Measurements from ENCODE around the gene SFTPA1.
A peak's percentile ranks its signal among the peaks of the same experiment; 100 is the strongest.
"Not testable (repeated sequence)": the region's sequence is repeated elsewhere in the genome, so short reads cannot be mapped to it uniquely, and the experiment has no call there.

SFTPA1 gene

DNA sequence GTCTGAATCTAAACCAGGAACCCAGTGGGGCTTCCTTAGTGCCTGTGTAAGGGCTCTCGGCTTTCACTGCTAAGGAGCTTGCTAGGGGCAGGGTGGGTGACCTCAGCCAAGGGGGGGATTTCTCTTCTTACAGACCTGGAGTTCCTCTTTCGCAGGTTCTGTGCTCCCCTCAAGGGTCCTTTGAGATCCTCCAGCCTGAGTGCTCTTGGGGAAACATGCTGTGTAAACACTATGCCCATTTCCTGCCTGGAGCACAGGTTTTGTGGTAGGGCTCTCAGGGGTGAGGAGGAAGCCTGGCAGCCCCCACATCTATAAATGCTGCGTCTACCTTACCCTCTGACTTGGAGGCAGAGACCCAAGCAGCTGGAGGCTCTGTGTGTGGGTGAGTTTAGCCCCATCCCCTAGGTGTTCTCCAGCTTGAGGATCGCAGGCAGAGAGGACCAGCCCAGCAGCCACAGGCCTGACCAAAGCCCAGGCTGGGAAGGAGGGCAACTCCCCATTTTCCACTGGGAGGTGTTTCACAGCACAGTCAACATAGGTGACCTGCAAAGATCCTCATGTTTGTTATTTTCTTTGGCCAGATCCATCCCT is at the start of gene SFTPA1:
Gene SFTPA1 (plus strand): TSS at position 339 of the 591 bp plus-strand sequence. CDS start 887 bp downstream, outside the sequence.
- DNase-seq = no peak

DNA sequence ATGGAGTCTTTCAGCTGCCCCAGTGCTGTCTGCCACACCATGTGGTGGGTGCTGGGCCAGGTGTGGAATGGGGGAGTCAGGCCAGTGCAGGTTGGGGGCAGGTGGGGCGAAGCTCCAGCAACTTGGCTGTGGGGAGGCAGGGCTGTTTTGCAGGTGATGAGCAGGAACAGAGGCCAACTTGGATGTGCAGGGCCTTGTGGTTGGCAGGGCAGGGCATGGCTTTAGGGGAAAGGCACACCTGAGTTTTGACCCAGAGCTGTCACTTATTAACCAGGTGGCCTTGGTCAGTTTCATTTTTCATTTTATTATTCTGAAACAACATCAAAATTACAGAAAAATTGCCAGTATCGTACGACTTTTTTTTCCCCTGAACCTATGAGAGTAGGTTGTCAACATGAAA is 49.5 kb upstream of the SFTPA1 start:
- DNase-seq = no peak

DNA sequence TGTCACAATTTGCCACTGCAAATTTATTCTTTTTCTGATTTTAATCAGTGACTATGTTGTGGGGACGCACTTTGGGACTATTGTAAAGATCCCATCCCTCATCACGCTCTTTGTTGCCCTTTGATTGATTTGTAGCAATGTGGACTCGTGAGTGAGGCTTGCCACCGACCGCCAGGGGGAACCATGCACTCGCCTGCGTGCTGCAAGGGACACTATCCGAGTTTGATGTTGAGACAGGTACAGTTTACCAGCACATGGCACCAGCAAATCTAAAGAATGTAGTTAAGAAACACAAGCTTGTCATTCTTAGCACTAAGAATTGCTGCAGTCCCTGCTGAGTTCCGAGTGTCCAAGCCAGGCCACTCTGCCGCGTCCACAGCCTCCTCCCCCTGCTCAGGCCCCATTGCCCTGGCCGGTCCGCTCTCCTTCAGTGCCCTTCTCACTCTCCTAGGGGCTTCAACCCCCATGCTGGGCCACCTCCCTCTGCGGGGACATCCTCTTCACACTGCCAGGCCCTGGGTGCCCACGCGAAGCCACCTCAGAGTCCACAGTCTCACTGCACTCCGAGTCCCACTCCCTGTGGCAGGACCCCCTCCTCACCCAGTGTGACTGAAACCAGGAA is 48.5 kb upstream of the SFTPA1 start:
- peak in 45 of 58 donors; percentile 3 to 73 (median 28) for DNase-seq

DNA sequence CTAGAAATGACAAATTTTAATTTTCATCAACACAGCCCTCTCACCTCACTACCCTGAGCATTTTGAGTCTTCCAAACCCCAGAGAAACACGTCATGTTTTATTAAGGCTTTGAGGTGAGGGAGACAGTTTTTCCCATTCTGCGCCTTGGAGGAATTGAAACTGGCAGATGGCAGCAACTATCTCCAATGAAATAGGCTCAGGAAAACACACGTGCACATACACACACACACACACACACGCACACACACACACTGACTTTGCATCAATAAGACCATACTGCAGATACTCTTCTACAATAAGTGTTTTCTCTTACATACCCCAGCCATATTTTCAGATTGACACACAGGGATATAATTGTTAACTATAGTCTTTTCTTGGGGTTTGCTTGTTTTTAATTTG is 47.3 kb upstream of the SFTPA1 start:
- DNase-seq = no peak

DNA sequence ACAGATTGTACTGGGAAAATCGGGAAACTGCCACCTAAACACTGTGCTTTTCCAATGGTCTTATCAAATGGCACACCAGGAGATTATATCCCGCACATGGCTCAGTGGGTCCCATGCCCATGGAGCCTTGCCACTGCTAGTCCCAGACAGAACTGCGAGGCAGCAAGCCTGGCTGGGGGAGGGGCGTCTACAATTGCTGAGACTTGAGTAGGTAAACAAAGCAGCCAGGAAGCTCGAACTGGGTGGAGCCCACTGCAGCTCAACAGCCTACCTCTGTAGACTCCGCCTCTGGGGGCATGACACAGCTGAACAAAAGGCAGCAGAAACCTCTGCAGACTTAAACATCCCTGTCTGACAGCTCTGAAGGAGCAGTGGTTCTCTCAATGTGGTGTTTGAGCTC is 40.1 kb upstream of the SFTPA1 start:
- not testable (repeated sequence) for DNase-seq

DNA sequence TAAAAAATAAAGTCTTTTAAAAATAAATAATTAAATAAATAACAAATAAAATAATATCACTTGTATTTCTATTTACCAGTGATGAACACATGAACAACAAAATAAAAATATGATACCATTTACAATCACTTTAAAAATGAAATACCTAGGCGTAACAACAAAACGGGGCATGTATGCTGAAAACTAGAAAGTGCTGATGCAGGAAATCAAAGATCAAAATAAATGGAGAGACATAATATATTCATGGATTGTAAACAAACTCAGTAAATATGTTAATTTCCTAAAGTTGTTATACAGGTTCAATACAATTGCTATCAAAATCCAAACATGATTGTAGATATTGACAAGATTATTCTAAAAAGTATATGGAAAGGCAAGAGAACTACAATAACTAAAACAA is 31.4 kb upstream of the SFTPA1 start:
- DNase-seq = no peak

DNA sequence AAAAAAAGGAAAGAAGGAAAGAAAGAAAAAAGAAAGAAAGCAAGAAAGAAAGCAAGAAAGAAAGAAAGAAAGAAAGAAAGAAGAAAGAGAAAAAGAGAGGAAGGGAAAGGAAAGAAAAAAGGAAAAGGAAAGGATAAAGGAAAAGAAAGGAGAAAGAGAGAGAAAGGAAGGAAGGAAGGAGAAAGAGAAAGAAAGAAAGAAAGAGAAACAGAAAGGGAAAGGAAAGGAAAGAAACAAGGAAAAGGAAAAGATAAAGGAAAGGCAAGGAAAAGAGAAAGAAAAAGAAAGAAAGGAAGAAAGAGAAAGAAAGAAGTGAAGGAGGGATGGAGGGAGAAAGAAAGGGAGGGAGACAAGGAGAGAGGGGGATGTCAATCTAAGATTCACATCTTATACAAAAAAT is 29.7 kb upstream of the SFTPA1 start:
- DNase-seq = no peak

DNA sequence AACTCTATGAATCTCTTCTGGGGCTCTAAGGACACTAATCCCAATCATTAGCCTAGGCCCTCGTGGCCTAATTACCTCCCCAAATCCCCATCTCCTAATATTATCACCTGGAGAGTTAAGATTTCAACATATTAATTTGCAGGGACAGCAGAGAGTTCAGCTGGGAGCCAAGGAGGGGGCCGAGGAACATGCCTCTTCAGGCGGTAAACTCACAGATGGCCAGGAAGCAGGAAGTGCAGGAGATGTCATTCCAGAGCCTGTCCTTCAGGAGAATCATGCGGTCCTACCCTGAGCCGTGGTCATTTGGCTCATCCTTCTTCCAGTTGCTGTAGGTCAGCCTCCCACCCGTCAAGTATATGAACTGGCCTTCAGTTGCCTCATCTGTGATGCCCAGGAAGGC is 28.6 kb upstream of the SFTPA1 start:
- no peak for DNase-seq

DNA sequence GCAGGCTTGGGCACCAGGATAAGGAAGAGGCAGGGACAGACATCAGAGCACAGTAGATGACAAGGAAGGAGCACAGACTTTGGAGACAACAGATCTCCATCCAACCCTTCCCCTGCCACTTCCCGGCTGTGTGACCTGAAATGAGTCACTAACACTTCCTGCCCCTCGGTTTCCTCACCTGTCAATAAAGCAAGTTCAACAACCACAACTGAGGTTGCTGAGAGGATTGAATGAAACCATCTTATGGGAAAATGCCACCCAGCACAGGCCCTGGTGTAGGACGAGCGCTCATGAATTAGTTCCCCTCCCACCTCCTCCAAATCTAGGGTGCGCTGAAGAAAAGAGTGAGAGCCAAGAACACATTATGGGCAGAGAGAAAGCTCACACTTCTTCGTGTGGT is 27.8 kb upstream of the SFTPA1 start:
- not testable (repeated sequence) for DNase-seq

DNA sequence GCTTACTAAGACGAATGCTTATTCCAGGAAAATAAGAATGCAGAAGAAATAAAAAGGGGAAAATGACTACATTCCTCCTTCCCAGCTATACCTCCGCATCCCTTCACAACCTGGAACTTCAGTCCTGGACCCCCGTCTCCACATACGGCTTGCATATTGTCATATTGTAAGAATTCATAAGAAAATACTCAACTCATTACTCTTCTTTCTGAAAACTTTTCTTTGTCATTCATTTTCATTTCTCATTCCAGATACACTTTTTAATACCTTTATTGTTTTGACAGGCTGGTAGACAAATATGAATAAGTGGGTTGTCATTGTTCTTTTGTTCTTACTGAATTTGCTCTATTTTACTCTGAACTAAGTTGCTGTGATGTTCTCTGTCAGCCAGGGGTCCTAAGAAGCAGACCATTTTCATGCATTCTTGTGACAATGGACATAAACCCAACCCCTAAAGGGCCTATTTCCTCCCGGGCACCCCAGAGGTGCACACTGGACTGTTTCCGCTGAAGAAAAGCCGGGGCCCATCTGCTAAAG is 27.2 kb upstream of the SFTPA1 start:
- DNase-seq = no peak

DNA sequence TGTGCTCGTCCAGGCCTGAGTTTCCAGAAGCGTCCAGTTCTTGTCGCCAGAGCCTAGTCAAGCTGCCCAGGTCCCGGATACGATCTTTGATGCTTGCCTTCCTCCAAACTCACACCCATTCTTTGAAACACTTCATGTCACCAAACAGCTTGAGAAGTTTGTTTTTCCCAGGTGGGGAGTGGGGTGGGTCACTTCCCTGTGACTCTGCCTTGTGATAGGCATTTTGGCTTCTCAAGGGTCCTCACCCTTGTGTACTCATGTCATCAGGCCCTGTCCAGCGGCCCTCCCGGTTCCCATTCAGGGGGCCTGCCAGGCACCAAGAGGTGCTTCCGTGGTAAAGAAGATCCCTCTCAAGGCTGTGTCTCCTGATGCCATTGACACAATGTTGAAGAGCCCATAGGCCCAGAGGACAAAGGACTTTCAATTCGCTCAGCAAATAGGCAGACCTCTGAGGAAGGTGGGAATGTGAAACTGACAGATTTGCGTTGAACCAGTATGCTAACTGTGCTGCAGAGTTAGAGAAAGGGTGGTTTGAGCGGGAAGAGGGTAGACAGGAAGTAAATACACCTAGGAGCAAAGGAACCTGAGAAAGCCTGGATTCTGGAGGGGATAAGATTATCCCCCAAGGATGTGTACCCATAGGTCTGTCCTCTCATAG is 24.7 kb upstream of the SFTPA1 start:
- DNase-seq = no peak

DNA sequence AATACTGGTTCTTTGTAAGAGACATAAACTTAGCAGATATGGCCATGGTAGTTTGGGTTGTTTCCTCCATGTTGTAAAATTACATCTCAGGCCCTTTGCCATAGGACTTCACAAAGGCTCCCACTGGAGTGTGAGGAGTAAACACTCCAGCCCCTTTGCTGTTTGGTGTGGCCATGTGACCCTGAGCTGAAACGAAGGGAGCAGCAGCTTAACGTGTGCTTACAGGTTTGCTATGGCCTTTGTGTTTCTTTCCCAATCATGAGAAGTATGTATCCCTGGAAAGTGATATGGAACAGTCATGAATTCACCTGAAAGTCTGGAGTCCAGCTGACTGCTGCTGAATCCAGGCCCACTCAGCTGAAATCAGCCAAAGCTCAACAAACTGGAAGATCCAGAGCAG is 23.8 kb upstream of the SFTPA1 start:
- DNase-seq = no peak

DNA sequence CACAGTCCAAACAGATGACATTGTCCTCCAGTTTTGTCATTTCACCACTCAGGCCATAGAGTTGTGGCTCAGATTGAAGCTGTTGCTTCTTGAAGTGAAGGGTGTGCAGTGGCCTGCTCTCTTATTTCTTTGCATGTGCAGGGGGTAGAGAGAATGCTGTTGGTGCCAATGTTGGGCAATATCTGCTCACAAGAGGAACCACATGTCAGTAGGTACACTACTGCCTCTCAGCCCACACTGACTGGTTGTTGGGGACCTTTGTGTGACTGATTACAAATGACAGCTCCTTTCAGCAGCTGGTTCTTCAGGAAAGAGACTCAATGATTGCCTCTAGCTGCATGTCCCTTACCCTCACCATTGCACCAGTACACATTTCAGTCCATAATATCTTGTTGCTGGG is 21.9 kb upstream of the SFTPA1 start:
- no peak for DNase-seq

DNA sequence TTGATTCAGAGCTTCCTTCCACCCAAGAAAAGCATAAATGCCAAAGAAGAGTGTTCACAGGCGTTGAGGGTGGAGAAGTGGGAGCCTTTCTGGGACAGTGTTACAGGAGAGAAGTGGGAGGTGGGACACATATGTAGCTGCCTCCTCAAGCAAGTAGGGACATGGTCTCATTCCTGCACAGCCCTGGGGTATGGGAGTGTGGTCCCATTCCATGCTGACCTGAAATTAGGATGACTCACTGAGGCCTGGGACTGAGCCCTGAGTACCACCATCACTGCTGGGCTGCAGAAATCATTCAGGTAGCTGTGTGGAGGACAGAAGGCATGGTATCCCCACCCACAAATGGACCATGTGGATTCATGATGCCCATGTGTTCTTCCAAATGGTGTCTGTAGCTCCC is 17.4 kb upstream of the SFTPA1 start:
- no peak for DNase-seq

DNA sequence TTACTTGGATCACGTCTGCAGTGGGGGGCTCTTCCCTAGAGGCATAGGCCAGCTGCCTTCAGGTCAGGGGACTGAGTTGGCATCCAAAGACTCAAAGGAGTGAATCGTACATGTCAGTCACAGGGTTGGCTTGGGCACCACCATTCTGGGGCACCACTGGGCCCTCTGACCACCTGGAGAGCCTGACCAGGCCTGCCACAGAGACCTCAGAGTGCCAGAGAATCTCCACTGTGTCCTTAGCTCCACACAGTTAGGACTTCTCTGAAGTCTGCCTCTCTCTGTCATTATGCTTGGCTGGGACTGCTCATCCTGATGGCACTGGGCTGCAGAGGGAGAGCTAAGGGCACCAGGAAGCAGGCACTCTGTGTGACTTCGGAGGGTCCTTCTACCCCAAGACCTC is 16.2 kb upstream of the SFTPA1 start:
- DNase-seq = not testable (repeated sequence)

DNA sequence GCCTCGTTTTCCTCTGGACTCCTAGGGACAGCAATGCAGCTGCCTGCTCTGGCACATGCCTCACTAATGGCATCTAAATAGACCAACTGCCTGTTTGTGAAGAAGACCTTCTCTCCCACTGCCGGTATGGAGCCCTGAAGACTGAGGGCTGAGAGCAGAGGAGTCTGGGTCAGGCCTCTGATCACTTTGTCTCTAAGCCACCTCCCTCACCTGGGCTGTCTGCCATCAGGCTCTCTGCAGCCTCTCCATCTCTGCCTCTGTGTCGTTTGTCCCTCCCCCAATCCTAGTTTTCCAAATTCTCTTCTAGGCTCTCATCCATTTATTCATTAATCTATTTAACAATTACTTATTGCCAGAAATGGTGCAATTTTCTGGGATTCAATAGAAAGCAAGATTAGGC is 15.2 kb upstream of the SFTPA1 start:
- no peak for DNase-seq

DNA sequence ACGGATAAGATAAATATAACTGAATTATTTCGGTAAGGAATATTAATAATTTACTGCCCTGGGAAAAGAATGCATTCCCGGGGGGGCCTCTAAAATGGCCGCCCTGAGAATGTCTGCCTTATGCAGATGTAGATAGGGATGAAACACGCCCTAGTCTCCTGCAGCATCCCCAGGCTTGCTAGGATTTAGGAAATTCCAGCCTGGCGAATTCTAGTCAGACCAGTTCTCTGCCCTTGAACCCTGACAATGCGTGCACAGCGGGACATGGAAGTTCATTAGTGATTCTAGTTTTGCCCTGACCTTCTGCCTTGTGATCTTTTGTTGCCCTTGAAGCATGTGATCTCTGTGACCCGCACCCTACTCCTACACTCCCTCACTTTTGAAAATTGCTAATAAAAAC is 11.1 kb upstream of the SFTPA1 start:
- not testable (repeated sequence) for DNase-seq

DNA sequence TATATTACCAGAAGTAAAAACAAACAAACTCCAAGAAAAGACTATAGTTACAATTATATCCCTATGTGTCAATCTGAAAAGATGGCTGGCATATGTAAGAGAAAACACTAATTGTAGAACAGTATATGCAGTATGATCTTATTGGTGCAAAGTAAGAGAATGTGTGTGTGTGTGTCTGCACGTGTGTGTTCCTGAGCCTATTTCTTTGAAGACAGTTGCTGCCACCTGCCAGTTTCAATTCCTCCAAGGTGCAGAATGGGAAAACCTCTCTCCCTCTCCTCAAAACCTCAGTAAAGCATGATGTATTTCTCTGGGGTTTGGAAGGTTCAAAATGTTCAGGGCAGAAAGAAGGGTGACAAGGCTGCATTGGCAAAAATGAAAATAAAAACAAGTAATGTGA is 8.8 kb upstream of the SFTPA1 start:
- DNase-seq = no peak

DNA sequence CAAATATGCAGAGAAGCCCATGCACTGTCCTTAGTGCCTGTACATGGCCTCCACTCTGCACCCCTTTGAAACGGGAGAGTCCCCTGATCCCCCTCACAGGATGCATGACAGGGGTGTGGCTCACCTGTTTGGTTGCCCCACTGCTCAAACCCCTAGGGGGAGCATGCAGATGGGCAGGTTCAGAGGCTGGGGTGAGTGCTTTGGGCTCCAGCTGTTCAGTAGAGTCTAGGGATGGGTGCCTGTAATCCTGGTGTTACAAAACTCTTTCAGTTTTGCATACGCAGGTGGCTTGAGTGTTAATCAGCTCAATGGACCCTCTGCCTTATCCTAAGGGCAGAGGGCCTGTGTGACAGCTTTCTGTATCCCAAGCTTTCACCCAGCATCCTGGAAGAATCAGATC is 7.8 kb upstream of the SFTPA1 start:
- no peak for DNase-seq

DNA sequence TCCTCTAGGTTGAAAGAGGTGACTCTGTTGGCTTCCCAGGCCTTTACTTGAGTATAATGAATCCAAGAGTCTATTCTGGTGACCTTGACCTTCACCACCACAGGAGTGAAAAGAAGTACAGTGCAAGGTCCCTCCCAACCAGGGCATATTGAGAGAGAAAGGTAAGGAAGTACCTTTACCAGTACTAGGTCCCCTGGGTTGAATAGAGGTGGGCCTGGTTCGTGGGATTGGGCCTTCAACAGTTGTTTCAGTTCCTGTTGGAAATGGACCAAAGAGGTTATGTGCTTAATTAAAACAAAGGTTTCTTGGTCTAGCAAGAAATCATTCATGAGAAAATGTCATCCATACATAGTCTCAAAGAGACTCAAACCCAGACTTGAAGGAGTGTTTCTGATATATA is 6.4 kb upstream of the SFTPA1 start:
- no peak for DNase-seq

DNA sequence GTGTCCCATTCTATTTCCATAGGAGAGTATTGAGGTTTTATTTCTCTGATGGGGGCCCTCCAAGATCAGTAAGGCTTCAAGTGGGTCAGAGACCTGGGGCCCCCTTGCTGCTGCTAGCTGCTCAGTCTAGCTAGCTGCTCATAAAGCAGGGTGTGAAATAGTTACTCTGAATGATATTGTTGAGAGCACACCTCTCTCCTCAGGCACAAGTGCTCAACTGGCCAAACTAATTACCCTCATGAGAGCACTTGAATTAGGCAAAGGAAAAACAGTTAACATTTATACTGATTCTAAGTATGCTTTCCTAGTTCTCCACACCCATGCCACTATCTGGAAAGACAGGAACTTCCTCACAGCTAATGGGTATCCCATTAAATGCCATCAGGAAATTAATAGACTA is 5.4 kb upstream of the SFTPA1 start:
- no peak for DNase-seq

DNA sequence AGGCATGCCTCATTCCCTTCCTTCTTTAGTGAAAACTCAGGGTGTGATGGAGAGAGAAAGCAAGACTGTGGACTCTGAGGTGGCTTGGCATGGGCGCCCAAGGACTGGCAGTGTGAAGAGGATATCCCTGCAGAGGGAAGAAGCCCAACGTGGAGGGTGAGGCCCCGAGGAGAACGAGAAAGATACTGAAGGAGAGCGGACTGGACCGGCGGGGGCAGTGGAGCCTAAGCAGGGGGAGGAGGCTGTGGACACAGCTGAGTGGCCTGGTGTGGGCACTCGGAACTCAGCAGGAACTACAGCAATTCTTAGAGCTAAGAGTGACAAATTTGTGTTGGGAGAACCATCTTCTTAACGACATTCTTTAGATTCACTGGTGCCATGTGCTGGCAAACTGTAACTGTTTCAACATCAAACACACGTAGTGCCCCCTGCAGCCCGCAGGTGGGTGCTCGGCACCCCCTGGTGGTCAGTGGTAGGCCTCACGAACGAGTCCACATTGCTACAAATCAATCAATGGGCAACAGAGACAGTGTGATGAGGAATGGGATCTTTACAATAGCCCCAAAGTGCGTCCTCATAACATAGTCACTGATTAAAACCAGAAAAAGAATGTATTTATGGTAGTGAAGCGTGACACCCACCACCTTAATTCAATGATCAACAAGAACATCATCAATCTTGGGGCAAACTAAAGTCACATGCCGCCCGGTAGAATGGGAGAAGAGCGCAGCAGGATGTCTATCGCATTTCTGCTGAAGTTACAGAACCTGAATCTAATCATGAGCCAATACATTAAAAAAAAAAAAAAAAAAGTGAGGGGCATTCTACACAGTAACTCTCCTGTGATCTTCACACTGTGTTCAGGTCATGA is 2.0 kb upstream of the SFTPA1 start:
- DNase-seq = peak in 2 of 58 donors; percentile 3 to 22
